T-helper 9 cell (primary cell): ENCODE results near the gene IGF2R.

Experiments used
- DNase-seq: peaks from one replicate; pipeline ENCODE4 v3.0.0-alpha.2; 2020

Gene IGF2R

DNA sequence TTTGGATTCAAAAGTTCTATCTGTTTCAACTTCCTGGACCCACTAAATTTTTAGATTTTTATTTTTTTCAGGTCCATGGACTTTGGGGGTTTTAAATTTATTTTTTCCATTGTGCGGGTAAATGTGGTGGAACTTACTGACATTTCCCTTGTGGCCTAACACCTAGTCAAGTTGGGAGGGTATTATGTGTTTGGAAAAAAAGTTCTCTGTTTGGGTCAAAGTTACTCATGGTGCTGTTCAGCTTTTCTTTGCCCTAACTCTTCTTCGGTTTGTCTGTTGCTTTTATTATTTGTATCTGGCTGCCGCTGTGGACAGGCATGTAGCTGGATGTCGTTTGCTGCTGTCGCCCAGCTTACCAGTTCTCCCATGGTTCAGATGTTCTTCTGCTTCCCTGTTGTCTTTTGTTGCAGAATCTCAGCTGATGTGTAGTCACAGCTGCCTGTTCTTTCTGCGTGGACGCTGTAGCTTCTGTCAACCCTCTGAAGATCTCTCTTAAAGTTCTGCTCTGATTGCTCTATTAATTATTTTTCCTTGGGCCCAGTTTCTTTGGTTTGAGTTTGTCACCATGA, 7.9 kb downstream of the IGF2R start:
- no peak for DNase-seq

DNA sequence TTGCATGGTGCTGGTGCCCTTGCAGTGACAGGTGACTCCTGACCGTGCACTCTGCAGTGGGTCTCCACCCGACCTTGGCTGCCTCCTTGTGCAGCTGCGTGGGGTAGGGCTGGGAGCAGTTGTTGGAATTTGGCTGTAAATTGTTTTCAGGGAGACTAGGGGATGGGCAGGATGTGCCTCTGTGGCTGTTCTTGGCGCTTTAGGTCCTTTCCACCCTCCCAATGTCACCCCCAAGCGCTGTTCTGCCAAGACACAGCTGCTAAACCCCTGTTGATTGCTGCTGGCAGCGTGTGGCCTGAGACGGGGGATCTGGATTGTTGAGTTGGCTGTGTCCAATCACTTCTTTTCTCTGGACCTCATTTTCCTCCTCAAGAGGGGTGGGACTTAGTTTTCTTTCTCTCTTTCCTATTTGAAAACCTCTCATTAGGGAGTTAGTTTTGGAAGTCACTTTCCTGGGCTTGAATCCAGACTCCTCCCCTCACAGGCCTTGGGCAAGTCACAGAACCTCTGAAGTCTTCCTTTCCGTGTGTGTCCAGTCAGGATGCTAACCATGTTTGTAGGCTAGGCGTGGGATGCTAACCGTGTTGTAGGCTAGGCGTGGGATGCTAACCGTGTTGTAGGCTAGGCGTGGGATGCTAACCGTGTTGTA, 8.5 kb downstream of the IGF2R start:
- DNase-seq, result no peak

DNA sequence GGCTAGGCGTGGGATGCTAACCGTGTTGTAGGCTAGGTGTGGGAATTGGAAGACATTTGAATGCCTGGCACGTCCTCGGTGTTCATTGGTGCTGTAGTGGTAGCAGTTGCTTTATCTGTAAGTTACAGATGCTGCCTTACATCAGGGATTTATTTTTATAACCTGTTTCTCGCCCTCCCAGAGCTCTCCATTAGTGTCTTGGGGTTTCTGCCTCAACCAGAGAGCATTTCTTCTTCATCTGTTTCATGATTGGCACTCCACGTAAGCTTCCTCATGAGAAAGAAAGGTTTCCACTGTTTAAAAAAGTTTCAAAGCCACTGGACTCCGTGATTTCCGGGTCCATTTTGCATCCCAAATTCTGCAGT, 9.0 kb downstream of the IGF2R start:
- no peak for DNase-seq

DNA sequence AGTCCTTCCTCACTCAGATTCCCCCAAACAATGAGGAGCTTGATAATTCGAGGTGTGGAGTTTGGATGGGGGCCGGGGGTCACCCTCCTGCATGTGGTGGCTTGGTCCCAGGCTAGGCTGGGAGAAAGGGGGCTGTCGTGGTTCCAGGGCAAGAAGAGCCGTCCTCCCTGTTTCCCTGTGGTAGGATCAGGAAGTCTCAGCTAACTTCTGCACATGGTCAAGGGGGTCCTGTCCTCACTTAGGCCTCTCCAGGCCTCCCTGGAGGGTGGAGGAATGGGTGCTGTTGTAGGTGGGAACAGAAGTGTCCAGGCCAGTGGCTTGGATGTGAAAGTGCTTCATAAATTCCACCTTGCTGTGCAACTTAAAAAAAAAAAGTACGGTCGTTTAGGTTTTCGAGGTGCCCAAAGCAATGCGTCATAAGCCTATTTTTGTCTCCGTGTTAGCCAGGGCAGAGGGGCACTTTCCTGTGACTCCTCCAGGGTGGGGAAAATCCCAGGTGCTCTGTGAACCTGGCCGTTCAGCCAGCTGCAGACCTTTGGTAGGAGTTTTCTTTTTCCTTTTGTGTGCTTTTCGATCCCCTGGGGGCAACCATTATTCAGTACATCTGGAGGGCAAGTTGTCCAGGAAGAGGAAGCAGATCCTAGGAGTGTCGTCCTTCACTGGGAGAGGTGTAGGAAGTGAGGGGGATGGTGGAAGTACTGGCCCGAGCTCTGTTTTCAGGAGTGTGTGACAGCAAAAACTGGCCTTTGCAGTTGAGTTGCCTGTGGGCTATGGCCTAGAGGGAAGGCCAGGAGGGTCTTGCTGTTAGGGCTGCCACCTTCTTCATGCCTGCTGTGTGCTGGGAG, 9.6 kb downstream of the IGF2R start:
- DNase-seq, result peak; percentile 23

DNA sequence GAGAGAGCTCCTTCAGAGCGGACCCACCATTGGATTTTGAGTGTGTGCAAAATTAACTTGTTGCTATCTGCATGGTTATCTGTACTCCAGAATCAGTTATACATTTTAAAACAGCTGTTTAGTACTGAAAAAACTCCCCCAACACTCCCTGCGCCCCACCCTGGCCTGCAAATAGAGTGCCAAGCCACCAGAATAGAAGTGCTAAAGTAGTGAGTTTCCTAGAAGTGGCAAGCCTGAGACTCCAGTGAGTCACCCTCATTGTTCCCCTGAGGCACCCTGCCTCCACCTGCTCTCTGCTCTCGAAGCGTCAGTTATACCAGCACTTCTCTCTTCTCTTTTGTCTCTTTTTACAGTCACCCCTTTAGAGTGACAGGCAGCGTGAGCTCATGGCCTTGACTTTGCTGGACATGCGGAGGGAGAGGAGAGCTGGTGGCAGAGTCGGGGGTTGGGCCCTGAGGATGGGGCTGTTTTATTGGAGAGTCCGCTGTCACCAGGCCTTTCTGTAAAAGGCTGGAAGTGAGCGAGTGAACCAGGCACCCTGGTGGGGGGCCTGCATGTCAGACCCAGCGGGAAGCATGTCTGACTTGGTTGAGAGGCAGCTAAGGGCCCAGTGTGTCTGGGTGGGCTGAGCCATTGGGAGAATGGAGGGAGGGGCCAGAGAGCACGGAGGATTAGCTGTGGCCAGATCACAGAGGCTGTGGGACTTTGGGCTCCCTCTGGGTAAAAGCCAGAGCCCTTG, 10.4 kb downstream of the IGF2R start:
- DNase-seq, result peak; percentile 32

DNA sequence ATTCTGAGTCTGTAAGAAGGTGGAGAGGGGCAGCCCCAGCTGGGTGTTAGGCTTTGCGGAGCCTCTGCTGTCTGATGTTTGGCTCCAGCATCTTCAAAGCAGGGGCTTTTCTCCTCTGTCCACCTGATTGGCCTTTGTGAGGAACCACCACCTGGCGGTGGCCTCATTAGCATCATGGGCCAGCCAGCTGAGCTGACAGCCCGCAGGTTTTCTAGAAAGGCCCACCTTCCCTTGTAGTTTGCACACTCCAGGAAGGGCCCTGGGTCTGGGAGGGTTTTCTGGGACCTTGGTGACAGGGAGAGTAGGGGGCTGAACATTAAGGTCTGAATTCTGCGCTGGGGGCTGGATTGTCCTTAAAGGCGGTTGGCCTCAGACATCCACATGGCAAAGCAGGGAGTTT, 11.6 kb downstream of the IGF2R start:
- DNase-seq, result no peak

DNA sequence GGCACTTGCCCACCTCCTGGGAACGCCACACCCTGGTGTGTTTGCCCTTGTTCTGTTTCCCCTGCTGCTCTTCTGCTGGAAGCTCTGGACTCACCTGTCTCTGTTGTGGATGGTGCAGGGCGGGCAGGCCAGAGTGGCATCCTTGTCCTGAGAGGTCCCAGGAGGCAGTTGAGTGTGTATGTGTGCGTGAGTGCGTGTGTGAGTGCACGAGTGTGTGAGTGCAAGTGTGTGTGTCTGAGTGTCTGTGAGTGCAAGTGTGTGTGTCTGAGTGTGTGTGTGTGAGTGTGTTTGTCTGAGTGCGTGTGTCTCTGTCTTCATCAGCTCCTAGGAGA, 12.2 kb downstream of the IGF2R start:
- DNase-seq, result no peak

DNA sequence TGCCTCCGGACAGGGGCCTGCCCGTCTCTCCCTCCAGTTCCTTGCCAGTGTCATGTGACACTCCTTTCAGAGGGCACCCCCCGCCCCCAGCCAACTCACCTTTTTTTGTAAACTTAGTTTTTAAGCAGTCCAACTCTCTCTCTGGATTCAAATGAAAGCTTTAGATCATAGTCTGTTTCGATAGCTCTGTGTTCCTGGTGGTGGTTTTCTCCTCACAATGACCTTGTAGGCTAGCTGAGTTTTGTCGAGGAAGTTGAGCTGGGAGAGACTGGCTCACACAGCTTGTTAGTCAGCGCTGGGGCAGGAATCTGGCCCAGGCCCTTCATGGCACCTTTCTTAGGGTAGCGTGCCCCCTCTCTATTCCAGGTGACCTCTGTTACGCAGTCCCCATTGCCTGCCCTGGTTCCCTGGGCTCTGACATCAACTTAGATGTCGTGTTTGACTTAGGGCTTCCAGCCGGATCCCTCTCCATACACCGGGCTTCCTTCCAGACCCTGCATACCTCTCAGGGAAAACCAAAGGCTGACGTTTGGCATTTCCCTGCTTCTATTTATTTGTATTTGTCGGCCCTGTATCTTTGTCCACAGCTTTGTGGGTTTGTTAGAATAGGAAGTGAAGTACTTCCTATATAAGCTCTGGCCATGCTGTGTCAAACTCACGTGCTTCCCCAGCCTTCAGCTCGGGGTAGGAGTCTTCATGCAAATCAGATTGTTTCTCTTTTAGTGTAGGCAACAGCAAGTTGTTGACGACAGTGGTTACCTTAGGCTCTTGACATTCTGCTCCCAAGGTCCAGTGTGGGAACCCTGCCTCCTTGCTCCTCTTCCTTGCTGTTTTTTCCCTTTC, 12.7 kb downstream of the IGF2R start:
- no peak for DNase-seq

DNA sequence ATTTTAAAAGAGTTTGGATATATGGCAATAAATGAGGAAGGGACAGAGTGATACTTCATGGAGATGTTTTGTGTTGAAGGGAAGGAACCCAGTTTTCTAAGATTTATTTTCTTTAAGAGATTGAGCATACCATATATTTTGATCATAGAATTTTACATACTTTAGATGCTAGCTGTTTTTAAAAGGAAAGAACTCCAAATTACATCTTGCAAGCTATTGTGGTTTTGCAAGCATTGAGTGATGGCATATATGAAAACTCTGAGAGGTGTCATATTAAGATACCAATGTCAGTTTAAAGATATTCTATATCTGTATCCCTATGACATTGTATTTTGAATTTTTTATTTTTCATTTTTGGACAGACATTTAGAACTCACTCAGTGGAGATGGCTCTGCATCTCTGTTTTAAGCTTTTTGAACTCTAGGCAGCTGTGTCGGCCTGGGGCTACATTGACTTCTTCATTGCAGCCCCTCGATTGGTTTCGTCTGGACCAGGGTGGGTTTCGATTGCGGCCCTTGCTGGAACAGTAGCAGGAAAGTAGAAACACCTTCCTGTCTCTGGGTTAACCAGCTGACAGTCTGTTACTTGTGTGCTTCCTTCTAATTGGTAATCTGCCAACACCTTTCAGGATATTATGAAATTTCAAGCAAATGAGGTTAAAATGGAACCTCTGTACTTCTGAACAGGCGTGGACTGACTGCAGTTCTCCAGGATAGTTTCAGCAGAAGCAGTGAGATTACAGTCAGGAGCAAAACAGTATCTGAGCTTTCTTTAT, 14.0 kb downstream of the IGF2R start:
- DNase-seq, result no peak

DNA sequence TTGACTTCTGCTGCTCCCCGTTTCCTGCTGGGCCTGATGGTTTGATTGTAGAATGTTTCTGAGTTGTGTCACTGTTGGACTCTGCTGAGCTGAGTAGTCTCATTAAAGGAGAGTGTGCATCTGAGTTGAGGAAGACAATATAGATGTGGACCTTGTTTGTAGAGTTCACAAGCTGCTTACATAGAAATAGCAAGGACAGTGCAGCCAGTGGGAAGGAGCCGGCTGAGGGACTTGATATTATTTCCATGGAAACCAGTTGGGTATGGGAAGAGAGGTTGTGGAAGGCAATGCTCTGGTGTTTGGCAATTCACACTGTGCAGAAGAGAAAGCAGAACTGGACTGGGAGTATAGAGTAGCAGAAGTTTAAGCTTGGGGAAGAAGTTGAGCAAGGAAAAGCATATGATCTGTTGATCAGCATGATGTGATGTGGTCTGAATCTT, 14.8 kb downstream of the IGF2R start:
- no peak for DNase-seq

DNA sequence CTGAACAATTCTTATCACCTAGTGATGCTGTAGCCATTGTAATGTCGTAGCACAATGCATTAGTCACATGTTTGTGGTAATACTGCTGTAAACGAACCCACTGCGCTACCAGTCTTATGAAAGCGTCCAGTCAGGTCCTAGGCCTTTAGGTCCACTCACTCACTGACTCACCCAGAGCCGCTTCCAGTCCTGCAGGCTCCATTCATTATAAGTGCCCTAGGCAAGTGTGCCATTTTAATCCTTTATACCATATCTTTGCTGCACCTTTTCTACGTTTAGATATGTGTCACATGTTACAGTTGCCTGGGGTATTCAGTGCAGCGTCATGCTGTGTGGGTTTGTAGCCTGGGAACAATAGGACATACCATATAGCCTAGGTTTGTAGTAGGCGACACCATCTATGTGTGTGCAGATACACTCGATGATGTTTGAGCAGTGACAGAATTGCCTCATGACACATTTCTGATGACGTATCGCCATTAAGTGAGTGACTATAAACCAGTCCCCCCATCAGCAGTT, 15.4 kb downstream of the IGF2R start:
- DNase-seq, result no peak

DNA sequence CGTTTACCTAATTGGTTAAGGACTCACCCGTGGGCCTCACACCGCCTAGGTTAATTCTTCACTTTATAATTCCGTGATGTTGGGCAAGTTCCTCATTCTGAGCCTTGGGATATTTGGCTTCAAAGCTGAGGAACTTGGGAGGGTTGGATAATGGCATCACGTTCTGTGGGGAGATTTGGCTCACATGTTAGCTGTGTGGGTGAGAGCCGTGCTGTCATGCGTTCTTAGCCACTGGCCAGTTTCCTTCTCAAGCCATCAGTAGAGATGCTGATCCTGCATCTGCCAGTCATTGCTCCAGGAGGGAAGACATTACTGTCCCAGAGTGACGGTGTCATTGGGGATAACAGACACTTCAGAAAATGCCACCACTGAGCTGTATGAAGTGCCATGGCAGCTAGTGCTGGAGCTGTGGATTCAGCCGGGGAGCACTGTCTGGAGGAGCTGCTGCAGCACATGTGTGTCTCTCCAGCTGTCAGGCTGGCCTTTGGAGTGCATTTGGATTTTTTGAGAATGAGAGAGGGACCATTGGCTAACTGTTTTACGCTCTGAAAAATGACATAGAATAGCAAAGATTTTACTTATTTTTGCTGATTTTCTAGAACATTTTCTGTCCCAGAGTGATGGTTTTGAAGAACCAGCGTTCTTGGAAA, 16.5 kb downstream of the IGF2R start:
- no peak for DNase-seq

DNA sequence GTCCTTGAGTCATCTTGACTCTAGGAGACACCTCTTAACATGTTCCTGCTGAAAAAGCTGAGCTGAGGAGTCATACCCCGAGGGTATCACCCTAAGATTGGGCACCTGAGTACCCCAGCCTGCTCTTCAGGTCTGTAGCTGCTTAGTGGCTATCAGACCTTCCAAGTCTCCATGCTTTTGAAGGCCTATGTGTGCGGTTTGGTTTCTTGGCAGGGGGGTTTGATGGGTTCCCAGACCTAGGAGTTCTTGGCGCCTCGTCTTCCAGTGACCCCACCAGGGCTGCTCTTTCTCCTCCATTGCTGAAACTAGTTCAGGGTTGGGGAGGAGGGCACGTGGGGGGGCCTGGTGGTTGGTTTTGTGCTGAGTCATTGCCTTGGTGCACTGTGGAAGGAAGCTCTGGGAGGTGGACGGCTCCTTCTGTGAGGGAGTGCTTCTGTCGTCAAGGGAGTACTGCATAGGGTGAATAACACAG, 20.1 kb downstream of the IGF2R start:
- no peak for DNase-seq

DNA sequence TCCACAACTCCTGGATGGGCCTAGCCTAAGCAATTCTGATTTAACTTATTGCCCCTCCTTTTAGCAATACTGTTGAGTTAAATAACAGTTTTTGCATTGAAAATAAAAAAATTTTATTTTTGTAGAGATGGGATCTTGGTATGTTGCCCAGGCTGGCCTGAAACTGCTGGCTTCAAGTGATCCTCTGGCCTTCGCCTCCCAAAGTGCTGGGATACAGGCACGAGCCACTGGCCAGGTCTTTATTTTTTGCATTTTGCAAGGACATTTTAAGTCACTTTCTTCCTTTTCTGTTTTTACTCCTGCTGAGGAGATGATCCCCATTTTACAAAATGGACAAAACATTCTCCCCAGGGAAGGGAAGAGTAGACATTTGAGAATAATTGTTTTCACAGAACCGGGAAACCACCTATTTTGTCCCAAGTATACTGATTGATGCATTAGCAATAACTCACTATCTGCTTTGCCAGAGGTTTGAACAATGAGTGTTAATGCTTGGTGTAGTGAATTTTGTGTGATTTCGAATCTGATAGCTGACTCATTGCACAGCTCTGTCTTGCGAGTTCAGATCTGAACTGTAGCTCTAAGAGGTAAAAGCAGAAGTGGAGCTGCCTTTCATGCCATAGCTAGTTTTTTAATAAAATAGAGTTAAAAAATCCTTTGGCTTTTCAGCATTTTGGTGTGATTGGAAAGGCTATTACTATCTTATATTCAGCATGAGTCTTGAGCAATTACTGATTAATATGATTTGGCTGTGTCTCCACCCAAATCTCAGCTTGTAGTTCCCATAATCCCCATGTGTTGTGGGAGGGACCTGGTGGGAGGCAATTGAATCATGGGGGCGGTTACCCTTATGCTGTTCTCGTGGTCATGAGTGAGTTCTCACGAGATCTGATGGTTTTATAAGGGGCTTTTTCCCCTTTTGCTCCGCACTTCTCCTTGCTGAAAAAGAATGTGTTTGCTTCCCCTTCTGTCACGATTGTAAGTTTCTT, 20.9 kb downstream of the IGF2R start:
- no peak for DNase-seq

DNA sequence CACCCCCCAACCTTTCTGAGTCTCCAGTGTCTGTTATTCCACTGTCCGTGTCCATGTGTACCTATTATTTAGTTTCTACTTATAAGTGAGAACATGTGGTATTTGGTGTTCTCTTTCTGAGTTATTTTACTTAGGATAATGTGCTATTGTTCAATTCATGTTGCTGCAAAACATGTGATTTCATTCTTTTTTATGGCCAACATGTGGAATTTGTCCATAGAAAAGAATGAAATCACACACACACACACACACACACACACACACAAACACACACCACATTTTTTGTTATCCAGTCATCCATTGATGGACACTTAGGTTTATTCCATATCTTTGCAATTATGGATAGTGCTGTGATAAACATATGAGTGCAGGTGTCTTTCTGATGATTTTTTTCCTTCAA, 23.5 kb downstream of the IGF2R start:
- DNase-seq, result no peak

DNA sequence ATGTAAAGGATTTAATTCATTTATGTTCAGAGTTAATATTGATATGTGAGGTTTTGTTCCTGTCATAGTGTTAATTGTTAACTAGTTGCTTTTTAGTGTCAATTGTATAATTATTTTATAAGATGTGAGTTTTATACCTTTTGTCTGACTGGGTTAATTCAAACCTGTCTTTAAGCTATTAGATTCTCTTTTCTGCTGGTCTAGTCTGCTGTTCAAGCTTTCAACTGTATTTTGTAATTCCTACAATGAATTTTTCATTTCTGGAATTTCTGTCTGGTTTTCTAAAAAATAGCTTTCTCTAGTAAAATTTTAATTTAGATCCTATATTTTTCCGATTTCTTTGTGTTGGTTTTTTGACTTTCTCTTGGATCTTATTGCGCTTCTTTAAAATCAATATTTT, 26.5 kb downstream of the IGF2R start:
- no peak for DNase-seq

DNA sequence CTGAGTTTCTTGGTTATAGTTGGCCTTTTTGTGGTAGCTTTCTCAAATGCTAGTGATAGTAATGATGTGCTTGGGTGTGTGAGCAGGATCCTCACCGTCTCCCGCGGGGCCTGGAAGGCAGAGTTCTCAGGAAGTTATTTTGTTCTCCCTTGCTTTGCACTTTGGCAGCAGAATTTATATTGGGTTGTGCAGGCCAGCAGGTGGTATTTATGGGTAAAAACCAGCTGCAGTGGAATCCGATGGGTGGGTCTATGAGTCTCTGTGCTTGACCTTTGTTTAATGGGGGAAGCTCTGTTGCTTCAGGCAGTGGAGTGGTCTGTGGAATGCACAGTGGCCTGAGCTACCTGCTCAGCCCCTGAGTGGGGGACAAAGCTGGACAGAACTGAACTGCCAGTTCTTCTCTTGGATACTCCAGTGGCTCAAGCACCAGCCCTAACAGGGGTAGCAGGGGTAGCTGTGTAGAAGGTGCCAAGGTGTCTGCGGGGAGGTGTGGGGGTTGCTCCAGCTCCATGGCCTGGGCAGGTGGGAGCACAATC, 27.3 kb downstream of the IGF2R start:
- no peak for DNase-seq

DNA sequence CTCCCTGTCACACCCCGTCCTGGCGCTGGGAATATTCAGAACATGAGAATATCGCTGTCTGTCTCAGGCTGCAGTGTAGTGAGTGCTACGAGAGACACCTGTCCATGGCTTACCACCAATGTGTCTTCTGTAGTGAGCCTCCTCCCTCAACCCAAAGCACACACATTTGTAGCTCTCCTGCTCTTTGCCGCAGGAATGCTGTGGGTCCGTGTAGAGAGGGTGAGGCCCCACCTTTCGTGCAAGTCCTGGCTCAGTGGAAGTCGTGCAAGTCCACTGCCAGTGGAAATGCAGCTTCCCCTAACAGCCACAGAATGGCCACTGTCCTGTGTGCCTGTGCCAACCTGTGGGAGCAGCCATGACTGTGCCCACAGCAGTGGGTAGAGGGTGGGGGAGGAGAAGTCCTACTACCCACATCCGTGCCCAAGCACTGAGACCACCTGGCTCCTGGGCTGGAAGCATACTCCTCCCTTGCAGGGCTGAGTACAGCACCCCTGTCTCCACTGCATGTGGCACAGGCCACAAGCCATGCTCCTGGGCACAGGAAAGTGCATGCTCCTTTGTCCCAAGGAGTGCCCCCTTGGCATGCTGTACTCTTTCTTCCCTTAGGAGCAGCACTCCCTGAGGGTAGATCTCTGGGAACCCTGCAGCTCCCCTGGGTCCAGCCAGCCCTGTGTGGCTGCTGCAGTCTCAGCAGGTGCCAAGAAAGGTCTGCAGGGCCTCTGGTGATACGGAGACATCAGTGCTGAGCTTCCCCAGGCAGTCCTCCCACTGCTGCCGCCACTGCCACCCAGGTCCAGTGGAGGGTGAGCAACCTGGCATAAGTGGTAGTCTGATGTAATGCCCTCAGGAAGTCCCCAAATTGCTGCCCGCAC, 28.0 kb downstream of the IGF2R start:
- no peak for DNase-seq
